Measurements from ENCODE around the gene SUFU. TPM values are rescaled to one million over a fixed set of nuclear protein-coding genes. Genes with fewer than 3 reads are reported as not detected.
A peak's percentile ranks its signal among the peaks of the same experiment; 100 is the strongest.

The SUFU gene
- total and polyA plus RNA-seq, 2 of the 4 experiments (the other 2 are of a cell fraction), result 2.2 to 11.0 TPM

- ChIA-PET POLR2A (ENCODE audit: unreplicated experiment) (no interaction called here), CTCF (interaction anchor here (0.9 kb wide), 1 partner anchor 74 kb away, joined by 4 read pairs; no protein-coding TSS in a partner anchor)
- Histone ChIP-seq H3K23ac (ENCODE audit: low read depth, low read length) (0 out of 2 replicates have a peak overlapping the region, but pooled peaks have one; percentile 1), H4K5ac (ENCODE audit: low read depth, low read length) (no peak overlapping the region), H3K27me3 (ENCODE audit: control insufficient read depth, insufficient read depth, low read length) (no peaks in the 10 kb centered on the region), H3K18ac (ENCODE audit: low read depth, low read length) (0 out of 2 replicates have a peak overlapping the region, but pooled peaks have one; percentile 21), H3K36me3 (ENCODE audit: control insufficient read depth, insufficient read depth, low read length) (peaks cover 28% of the 10 kb centered on the region), H2AFZ (replicated peaks; ENCODE audit: low read length, poor library complexity) (no peak overlapping the region), H3K9me1 (ENCODE audit: insufficient read depth, low read length) (peaks cover 14% of the 10 kb centered on the region), H2BK20ac (ENCODE audit: low read depth, low read length) (no peak overlapping the region), H3K4me3 (ENCODE audit: insufficient read depth, low read depth, low read length) (no peak overlapping the region), H3K56ac (ENCODE audit: extremely low read depth, insufficient read depth, low read length) (no peak overlapping the region), H3K4me1 (ENCODE audit: control insufficient read depth, insufficient read depth, low read length) (peaks cover 11% of the 10 kb centered on the region), H3K27ac (ENCODE audit: insufficient read depth, low read length) (no peak overlapping the region), H3K9me3 (ENCODE audit: control insufficient read depth, insufficient read depth, low read length) (no peaks in the 10 kb centered on the region), H2BK15ac (ENCODE audit: low read depth, low read length) (no peak overlapping the region), H2BK120ac (ENCODE audit: low read depth, low read length) (no peak overlapping the region), H3K4ac (ENCODE audit: low read depth, low read length) (no peak overlapping the region), H4K8ac (ENCODE audit: low read depth in 2 of 2, low read length in 2 of 2) (no peak overlapping the region; a peak in 1 of 4 replicates), H3K79me1 (ENCODE audit: low read depth in 1 of 2, low read length in 2 of 2) (peaks cover 24 to 76% of the 10 kb centered on the region in 2 experiments), H3K4me2 (ENCODE audit: low read depth, low read length) (peak overlapping the region; percentile 59; the same call in 1 of the 2 replicates), H2AK9ac (replicated peaks; ENCODE audit: low read depth, low read length, poor library complexity) (no peak overlapping the region), H4K20me1 (ENCODE audit: insufficient read depth, low read length) (peaks cover 34% of the 10 kb centered on the region), H4K91ac (ENCODE audit: insufficient read depth, low read depth, low read length) (no peak overlapping the region), H3K14ac (replicated peaks; ENCODE audit: low read depth, low read length) (no peak overlapping the region; the same call in 1 of the 2 replicates), H3K9ac (ENCODE audit: low read depth, low read length) (no peak overlapping the region), H2BK5ac (ENCODE audit: low read depth, low read length, poor library complexity, severe bottlenecking) (peak overlapping the region; percentile 67), H2AK5ac (ENCODE audit: low read depth, low read length) (peak overlapping the region; percentile 55; the same call in 1 of the 2 replicates)
- whole genome bisulfite sequencing, 2 experiments (ENCODE audit: extremely low coverage in 2 of 2, insufficient read length in 1 of 2), result 0% methylated on average over 1 of the region's 2 CpGs; no CpG with 5 or more reads in 1 of the 2 experiments
- ATAC-seq (ENCODE audit: low read depth), result peak; percentile 77
- BruUV-seq (replicated peaks), result no TSS peak
- dilution Hi-C loops (cut with HindIII; ENCODE audit: low sequenced_read_pairs, unreplicated experiment) (loop anchor here (10.0 kb wide), 1 partner anchor 65 kb away; no protein-coding TSS in a partner anchor), in situ Hi-C loops (cut with MboI; ENCODE audit: low sequenced_read_pairs) (no loop called here), intact Hi-C loops (cut with micrococcal nuclease) (loop anchor here (5.0 kb wide), 1 partner anchor 33 kb away; no protein-coding TSS in a partner anchor)
- peak; percentile 80 for DNase-seq
- TF ChIP-seq FOS (IDR thresholded peaks at IDR 0.05; ENCODE audit: low read depth, low read length), result peak; percentile 41
- TF ChIP-seq CEBPB (IDR thresholded peaks at IDR 0.05; ENCODE audit: low read depth, low read length), result 0 out of 2 replicates have a peak, but pooled peaks have one; percentile 29
- no peak for TF ChIP-seq RAD21 (IDR thresholded peaks at IDR 0.05; ENCODE audit: low read length)
- 0 out of 2 replicates have a peak, but pooled peaks have one; percentile 14 for TF ChIP-seq MXI1 (IDR thresholded peaks at IDR 0.05; ENCODE audit: borderline replicate concordance, low read depth, low read length)
- TF ChIP-seq MAFK (IDR thresholded peaks at IDR 0.05; ENCODE audit: low read depth, low read length), result no peak
Observed at GRCh38 chr10:102509387-102509786, 5.6 kb downstream of the SUFU start.

All from IMR-90 (cell line).